Activated CD4-positive, alpha-beta T cell treated with anti-CD3 and anti-CD28 coated beads, Interleukin-2, Interleukin-6, amounts not matched to agents 100 ng/mL and 50 ng/mL, durations not matched to agents 16 hours and 8 hours (primary cell): ENCODE measurements around the gene NAV1.
"Not testable (repeated sequence)": the region's sequence is repeated elsewhere in the genome, so short reads cannot be mapped to it uniquely, and the experiment has no call there.

Experiments
- DNase-seq: peaks from one replicate; pipeline ENCODE4 v3.0.0-alpha.2; 2020

NAV1 gene

DNA sequence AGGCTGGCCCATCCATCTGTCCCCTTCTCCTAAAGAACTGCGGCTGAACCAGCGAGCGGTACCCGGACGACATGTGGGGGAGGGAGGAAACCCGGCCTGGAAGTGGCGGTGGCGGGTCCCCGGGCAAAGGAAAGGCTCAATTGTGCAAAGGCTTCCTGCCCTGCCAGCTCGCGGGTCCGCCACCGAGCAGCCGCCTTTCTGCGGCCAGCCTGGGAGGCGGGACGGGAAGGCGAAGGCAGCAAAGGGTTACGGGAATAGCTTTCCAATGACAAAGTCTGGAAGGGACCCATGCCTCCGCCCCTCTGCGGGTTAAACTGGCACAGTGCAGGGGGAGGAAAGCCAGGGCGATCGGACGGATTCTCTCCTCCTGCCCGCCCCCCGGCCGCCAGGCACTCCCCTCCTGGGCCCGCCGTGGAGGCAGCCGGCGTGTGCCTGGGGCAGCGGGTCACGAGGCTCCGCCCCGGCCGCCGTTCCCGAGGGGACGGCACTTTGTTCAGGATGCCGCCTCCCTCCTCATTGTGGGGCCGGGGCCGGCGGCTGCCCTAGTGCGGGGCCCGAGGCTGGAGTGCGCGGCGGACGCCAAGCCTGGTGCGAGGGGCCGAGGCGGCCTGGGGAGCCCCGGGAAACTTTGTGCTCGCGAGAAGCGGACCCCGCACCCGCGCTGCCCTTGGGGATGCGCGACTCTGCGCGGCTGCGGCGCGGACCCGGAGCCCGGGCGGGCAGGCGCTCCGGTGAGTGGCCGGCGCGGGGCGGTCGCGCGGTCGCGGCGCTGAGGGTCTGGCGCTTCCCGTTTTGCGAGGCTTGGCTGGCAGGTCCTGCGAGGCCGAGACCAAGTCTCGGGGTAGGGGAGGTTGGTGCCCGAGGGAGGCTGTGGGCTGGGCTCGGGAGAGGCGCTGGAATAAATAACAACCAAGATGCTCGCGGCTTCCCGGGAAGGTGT, at the start of gene NAV1:
NAV1 (plus strand) TSS at position 516 of the 940 bp plus-strand sequence. CDS start 83,758 bp downstream, outside the sequence.
- DNase-seq: no peak

- no peak for DNase-seq
Observed at GRCh38 chr1:201489643-201490261, 49.2 kb upstream of the NAV1 start.

GRCh38 chr1:201490708-201491131, 48.2 kb upstream of the NAV1 start:
- no peak for DNase-seq

- no peak for DNase-seq
Observed at GRCh38 chr1:201491896-201492511, 46.9 kb upstream of the NAV1 start.

DNA sequence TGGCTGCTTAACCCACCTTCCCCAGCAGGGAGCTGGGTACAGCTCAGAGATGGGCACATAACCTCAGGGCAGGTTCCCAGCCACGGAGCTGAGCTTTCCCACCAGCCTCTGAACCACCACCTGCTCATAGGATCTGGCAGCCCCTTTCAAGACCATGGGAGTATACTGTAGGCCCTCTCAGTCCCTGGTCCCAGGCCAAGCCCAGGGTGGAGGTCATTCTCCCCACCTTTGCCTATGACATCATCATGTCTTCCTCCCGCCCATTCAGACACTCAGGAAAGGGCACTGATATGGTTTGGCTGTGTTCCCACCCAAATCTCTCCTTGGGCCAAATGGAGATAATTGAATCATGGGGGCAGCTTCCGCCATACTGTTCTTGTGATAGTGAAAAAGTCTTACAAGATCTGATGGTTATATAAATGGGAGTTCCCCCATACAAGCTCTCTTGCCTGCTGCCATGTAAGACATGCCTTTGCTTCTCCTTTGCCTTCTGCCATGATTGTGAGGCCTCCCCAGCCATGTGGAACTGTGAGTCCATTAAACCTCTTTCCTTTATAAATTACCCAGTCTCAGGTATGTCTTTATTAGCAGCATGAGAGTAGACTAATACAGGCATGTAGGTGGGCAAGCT, 45.8 kb upstream of the NAV1 start:
- DNase-seq: not testable (repeated sequence)

DNA sequence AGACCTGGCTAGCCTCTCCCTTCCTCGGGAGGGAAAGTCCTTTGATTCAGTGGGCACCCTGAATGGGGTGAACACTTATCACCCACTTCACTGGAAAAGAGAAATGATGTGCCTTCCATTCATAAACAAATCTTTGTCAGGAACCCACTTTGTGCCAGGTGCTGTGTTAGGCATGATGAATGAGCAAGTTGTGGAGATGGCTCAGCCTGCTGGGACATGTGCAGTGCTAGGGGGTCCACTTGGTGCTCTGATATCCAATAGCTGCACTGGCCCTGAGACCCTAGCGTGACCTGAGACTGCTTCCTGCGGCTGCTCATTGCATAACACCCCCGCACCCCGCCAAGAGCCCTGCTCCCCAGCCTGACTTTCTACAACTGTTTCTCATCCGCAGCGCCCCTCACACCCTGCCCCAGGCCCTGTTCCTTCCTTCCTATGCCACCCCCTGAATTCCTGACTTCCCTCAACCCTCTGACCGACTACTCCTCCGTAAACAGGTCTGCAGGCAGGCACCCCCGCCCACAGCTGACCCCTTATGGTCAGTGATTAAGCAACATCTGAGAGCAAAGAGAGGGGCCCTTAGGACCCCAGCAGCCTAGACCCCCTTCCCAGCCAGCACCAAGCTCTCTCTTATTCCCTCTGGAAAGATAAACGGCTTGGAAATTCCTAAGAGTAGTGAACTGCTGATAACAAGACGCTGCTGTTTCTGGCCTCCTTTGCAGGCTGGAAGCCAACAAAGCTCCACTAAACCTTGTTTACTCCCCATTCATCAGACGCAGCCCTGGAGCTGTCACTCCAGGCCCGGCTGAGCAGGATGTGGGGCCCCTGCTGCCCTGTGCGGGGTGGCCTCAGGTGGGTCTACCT, 44.9 kb upstream of the NAV1 start:
- DNase-seq: no peak

DNA sequence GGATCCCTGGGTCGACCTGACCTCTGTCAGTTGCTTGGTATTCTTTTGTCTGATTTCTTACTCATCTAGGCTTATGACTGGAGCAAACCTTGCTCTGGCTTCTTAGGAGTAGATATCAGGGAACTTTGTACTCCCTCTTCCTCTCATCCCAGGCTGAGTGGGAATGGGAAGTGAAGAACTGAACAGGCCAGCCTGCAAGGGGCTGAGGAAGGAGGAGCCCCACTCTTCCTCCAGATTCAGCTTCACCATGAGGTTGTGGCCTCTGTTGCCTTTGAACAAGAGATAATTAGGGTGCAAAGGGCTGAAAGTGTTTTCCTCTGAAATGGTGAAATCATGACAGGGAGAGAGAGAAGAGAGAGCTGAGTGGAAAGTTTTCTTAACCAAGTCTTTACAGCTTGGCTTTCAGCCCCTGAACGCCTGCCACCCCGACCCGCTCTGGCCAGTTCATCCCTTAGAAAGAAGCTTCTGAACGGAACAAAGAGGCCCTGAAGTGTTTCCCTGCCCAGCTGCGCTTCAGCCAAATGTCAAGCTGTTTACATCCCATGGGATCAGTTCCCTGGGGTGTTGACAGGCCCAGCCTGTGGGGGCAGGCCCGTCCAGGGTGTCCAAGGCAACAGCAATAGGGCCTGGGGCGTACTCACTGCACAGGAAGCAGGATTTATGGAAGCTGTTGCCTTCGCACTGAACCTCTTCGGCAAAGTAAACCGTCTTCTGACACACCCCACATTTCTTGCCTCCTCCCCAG, 43.2 kb upstream of the NAV1 start:
- DNase-seq: no peak

DNA sequence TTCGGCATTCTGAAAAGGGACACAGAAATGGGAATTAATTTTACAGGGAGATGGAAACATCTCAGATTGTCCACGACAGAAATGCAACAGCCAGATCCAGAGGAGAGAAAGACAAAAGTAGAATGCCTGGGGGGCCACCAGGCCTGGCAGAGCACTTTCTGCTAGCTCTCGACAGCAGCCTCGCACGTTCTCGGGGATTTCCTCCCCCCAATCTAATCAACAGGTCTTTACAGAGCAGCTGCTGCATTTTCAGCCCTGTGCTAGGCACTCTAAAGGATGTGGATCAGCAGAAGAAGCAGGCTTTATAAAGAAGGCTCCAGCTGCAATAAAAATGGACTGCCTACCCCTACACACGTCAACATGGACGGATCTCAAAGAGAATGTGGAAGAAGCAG, 42.6 kb upstream of the NAV1 start:
- DNase-seq: no peak

DNA sequence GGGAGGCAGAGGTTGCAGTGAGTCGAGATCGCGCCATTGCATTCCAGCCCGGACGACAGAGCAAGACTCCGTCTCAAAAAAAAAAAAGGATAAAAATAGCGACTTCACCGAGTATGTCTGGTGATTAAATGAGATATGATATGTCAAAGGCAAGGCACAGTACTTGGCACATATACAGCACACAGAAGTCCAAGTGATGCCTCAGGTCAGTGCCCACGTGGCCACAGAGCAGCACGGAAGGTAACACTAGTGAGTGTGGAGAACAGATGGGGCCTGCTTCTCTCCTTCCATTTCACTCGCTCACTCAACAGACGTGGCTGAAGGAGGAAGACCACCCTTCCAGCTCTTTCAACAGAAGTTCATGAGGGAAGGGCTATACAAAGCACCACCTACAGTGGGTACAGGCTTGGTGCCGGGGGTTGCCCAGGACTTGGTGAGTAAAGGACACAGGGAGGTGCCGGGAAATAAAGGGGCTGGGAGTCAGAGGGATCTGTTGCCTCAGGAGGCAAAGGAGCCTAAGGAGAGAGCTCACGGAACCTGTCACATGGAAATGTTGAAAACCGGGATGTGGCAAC, 40.9 kb upstream of the NAV1 start:
- DNase-seq: no peak

GRCh38 chr1:201498621-201499020, 40.3 kb upstream of the NAV1 start:
- DNase-seq: no peak

- no peak for DNase-seq
Observed at GRCh38 chr1:201499191-201499590, 39.7 kb upstream of the NAV1 start.

DNA sequence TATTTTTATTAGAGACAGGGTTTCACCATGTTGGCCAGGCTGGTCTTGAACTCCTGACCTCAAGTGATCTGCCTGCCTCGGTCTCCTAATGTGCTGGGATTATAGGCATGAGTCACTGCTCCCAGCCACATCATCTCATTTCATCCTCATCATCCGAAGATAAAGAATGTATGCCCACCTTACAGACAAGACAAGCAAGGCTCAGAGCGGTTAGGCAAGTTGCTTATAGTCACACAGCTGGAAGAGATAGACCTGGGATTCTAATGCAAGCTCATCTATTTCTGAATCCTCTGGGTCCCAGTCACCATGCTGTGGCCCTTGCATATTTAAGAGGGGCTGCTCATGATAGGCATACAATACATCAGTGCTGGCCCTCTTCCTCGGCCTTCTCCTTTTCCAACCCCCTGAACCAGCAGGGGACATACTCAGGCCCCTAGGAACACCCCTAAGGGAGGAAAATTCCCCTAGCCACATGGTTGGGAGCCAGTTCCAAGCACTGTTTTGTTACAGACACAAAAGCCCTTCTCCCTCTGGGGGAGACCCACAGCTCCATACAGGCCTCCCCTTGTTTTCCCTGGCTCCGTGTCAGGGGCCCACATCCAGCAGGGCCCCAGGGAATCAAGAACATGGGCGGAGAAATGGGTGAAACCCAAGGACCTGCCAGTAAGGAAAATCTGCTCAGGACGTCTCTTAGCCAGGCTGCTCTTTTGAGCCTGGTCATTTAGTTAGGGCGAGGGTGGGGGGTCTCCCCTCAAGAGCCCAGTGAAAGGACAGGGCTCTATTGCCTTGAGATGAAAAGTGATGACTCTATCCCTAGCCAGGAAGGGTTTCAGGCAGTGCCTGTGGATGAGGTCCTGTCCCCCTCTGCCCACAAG, 38.9 kb upstream of the NAV1 start:
- no peak for DNase-seq

DNA sequence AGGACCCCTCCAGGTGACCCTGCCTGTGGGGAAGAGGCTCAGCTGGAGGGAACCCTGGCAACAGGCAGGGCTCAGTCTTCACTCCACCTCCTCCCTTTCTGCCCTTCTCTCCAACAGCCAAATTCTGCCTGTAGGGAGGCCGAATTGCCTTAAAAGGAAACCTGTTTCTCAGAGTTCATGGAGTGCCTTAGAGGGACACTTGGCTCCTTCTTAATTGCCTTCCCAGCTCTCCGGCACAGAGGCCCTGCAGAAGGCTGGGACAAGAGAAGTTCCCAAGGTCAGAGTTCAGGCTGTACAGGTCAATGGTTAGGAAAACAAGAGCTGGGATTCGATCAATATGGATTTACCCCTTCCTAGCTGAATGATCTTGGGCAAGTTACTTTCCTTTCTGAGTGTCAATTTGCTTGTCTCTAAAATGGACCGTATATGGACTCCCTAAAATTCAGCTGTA, 38.2 kb upstream of the NAV1 start:
- DNase-seq: no peak

GRCh38 chr1:201501144-201501543, 37.8 kb upstream of the NAV1 start:
- DNase-seq: no peak

- no peak for DNase-seq
Observed at GRCh38 chr1:201501812-201502510, 37.0 kb upstream of the NAV1 start.

DNA sequence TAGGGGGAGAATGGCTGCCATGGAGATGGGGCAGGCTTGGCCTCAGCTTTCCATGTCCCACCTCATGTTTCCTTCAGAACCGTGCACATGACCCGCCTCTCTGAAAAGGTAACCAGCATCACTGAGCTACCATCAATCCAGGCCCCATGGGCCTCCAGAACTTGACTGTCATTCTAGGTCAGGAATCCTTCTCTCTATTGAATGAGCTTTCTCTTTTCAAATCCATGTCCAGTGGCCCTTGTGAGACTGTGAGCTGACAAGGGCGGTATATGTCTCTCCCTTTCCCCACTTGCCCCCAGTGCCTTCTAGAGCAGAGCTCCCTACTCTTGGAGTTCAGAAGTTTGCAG, 36.4 kb upstream of the NAV1 start:
- DNase-seq: no peak

- no peak for DNase-seq
Observed at GRCh38 chr1:201503397-201504176, 35.3 kb upstream of the NAV1 start.

- DNase-seq: no peak
Observed at GRCh38 chr1:201504179-201504631, 34.7 kb upstream of the NAV1 start.
